Activated CD8-positive, alpha-beta T cell treated with anti-CD3 and anti-CD28 coated beads for 36 hours (primary cell): ENCODE results near the gene ARHGAP40. TPM values are rescaled to one million over a fixed set of nuclear protein-coding genes. Genes with fewer than 3 reads are reported as not detected.

ENCODE experiments used
- ATAC-seq: fragments of 200-7000 bp; cut with Tn5 transposase; one replicate; pipeline ENCODE4 v1.10.0; 2021; ENCODE audit warnings: mild to moderate bottlenecking, moderate library complexity
- CTCF ChIA-PET: fragments of 350-600 bp; sonication (Branson Sonifier 250); formaldehyde crosslinking; loops from one replicate; lab custom pipeline; 2021; ENCODE audit warnings: antibody characterized with exemption; lab: Charles Lee
- POLR2A ChIA-PET: fragments of 350-600 bp; sonication (Branson Sonifier 250); formaldehyde crosslinking; loops from one replicate; lab custom pipeline; 2021; ENCODE audit warnings: antibody characterized with exemption; lab: Charles Lee
- DNase-seq: peaks from one replicate; pipeline ENCODE4 v3.0.0-alpha.2; 2020
- H3K27ac Mint-ChIP-seq: one replicate; pipeline ENCODE4 v1.8.0; 2021; ENCODE audit warnings: mild to moderate bottlenecking, mixed read lengths
- H3K27me3 Mint-ChIP-seq: one replicate; pipeline ENCODE4 v1.8.0; 2021; ENCODE audit warnings: mixed read lengths
- H3K36me3 Mint-ChIP-seq: one replicate; pipeline ENCODE4 v1.8.0; 2021; ENCODE audit warnings: low read depth, mixed read lengths
- H3K4me1 Mint-ChIP-seq: one replicate; pipeline ENCODE4 v1.8.0; 2021; ENCODE audit warnings: low read depth, mixed read lengths
- H3K4me3 Mint-ChIP-seq: one replicate; pipeline ENCODE4 v1.8.0; 2021; ENCODE audit warnings: mild to moderate bottlenecking, moderate library complexity, mixed read lengths
- H3K9me3 Mint-ChIP-seq: one replicate; pipeline ENCODE4 v1.8.0; 2021; ENCODE audit warnings: mixed read lengths
- CTCF ChIP-seq: fragments of 200-600 bp; IDR thresholded peaks from one replicate; pipeline ENCODE4 v1.8.0; 2022; ENCODE audit warnings: antibody characterized with exemption, mild to moderate bottlenecking
- intact Hi-C: fragments of 100-400 bp; cut with micrococcal nuclease; formaldehyde crosslinking; loops from one replicate; pipeline ENCODE4 v1.10.0; 2022
- total RNA-seq, 2 experiments: library from RNA; stranded (reverse); gene quantifications; one replicate each; pipeline ENCODE4 v1.2.3, GENCODE V29; 2021

ARHGAP40 gene
- total RNA-seq, 2 experiments from 2014 or later: not detected

DNA sequence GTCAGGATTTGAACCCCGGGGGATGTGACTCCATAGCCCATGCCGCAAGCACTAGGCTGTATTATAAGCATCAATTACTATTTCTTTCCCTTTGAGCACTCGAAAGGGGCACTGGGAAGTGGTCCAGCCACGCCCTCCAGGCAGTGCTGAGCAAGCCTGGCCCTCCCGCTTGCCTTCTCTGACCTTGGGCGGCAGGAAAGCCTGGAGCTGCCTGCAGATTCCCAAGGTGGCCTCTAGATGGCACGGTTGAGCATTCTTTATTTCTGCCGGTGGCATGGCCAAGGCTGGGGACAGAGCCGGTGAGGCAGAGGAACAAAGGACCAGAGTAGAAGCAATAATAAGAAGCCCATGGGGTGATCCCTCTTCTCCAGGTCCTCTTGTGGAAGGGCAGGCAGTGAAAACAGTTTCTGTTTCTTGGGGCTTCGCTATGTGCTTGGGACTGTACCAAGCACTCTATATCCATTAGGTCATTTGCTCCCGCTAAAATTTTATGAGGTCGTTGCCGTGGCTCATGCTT is 32.0 kb downstream of the ARHGAP40 start:
- peak; percentile 75 for DNase-seq
- ChIA-PET POLR2A (no interaction called here), CTCF (interaction anchor here (0.6 to 3.0 kb wide), 13 partner anchors 9 to 441 kb away, joined by 3 to 17 read pairs (median 5); partner anchors contain the start of gene ADIG)
- Mint-ChIP-seq H3K27me3 (peaks cover 7% of the 10 kb centered on the region), H3K4me3 (no peak overlapping the region), H3K4me1 (peaks cover 8% of the 10 kb centered on the region), H3K27ac (no peak overlapping the region), H3K36me3 (no peaks in the 10 kb centered on the region), H3K9me3 (no peaks in the 10 kb centered on the region)
- peak; percentile 95 for TF ChIP-seq CTCF
- intact Hi-C loops: no loop called here
- ATAC-seq: peak; percentile 99

GRCh38 chr20:38635721-38636288 is 34.2 kb downstream of the ARHGAP40 start:
- peaks cover 7% of the 10 kb centered on the region for H3K27me3 Mint-ChIP-seq
- ATAC-seq (no peak), DNase-seq (no peak)
- peaks cover 6% of the 10 kb centered on the region for H3K4me1 Mint-ChIP-seq
- ChIA-PET CTCF (interaction anchor here (2.1 kb wide), 1 partner anchor 116 kb away, joined by 11 read pairs; no protein-coding TSS in a partner anchor), POLR2A (no interaction called here)
- no peak overlapping the region for H3K27ac Mint-ChIP-seq
- H3K9me3 Mint-ChIP-seq: no peaks in the 10 kb centered on the region
- TF ChIP-seq CTCF: no peak
- intact Hi-C loops: no loop called here
- H3K4me3 Mint-ChIP-seq: no peak overlapping the region
- H3K36me3 Mint-ChIP-seq: no peaks in the 10 kb centered on the region

DNA sequence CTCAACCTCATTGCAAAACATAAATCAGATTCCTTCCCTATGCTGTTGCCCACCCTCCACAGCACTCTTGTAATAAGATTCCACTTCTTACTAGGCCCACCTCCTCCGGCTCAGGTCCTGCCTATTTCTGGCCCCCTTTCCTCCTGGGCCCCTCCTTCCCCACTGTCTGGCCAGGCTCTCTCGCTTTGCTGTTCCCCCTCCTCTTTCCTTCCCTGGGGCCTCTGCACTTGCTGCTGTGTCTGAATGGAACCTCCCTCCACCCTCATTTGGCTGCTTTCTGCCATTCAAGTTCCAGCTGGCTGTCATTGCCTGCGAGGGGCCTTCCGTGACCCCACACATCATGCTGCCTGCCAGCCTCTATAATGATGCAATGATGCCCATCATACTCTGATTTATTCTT is 38.9 kb downstream of the ARHGAP40 start:
- POLR2A ChIA-PET: no interaction called here
- TF ChIP-seq CTCF: no peak
- Mint-ChIP-seq H3K9me3 (no peaks in the 10 kb centered on the region), H3K4me1 (no peaks in the 10 kb centered on the region), H3K27ac (no peak overlapping the region), H3K27me3 (peaks cover 16% of the 10 kb centered on the region), H3K36me3 (no peaks in the 10 kb centered on the region), H3K4me3 (no peak overlapping the region)
- ATAC-seq: no peak
- intact Hi-C loops: no loop called here
- DNase-seq: no peak
- CTCF ChIA-PET: interaction anchor here (1.3 to 12.2 kb wide), 4 partner anchors 9 to 409 kb away, joined by 4 to 110 read pairs (median 6); partner anchors contain the start of gene ACTR5

- H3K27ac Mint-ChIP-seq: no peak overlapping the region
- H3K4me1 Mint-ChIP-seq: no peaks in the 10 kb centered on the region
- DNase-seq: no peak
- no peaks in the 10 kb centered on the region for H3K9me3 Mint-ChIP-seq
- ATAC-seq: no peak
- no peak overlapping the region for H3K4me3 Mint-ChIP-seq
- TF ChIP-seq CTCF: no peak
- no peaks in the 10 kb centered on the region for H3K36me3 Mint-ChIP-seq
- intact Hi-C loops: no loop called here
- ChIA-PET POLR2A (no interaction called here), CTCF (interaction anchor here (1.9 to 12.2 kb wide), 3 partner anchors 9 to 109 kb away, joined by 5 to 110 read pairs (median 6); partner anchors contain the start of gene ACTR5)
- peaks cover 18% of the 10 kb centered on the region for H3K27me3 Mint-ChIP-seq
Measured at GRCh38 chr20:38642498-38642897, 40.9 kb downstream of the ARHGAP40 start.
